ENCODE results near the gene PSENEN.

Gene PSENEN

DNA sequence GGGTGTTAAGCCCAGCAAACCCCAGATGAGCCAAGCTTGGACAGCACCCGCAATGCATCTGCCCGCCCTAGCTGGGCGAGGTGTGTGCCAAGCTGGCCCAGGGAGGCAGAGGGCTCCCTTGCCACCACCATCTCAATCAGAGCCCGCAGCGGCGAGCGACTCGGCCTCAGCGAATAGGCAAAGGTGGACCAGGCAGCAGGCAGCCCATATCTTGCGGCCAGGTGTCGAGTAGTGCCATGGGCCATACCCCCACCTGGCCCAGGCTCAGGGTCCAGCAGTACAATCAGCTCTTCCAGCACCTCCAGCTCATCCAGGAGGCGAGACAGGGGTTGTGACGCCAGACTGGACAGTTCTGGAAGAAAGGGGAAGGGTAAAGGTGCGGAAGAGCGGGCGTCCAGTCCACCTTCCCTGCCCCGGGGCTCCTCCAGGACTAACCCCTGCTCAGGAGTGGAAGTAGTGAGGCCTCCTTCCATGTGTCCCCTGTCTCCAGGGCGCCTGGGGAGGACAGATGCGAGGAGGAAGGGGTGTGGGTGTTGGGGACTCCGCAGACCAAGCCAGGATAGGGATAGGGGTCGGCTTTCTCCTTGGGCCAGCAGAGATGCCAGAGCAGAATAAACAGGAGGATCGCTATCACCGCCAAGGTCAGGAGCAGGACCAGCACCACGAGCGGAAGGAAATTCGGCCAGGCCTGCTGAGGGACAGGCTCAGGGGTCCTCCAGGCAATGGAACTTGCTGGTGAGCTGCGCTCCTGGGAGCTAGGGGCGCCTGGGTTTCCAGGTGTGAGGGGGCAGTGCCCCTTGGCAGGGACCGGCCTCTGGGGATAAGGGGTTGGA lies 6.0 kb upstream of the PSENEN start:
- no peak for FAIRE-seq
- TF ChIP-seq POLR2AphosphoS5 (IDR thresholded peaks at IDR 0.05; ENCODE audit: low read depth, low read length) (0 out of 2 replicates have a peak, but pooled peaks have one; percentile 7), PAX5 (IDR thresholded peaks at IDR 0.05; ENCODE audit: insufficient read depth, low read length, severe bottlenecking) (no peak)
- DNase-seq (ENCODE audit: insufficient read length, low spot score), result no peak

DNA sequence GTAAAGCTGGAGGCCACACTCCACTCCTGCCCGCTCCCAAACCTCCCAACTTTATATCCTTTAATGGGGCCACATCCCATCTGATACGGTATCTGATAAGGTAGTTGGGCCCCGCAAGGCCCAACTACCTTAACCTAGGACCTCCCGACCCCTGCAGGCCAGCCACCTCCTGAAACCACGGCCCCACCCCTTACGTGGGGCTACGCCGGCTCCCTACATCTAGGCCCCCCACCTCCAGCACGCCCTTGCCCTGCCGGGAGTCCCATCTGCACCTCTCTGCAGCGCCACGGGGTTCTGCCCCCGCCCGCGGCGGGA lies 5.4 kb upstream of the PSENEN start:
- FAIRE-seq (no peak), DNase-seq (ENCODE audit: insufficient read length, low spot score) (no peak)
- no peak for TF ChIP-seq POLR2A (IDR thresholded peaks at IDR 0.05; ENCODE audit: low read depth, low read length)
- no peak for TF ChIP-seq PAX5 (IDR thresholded peaks at IDR 0.05; ENCODE audit: insufficient read depth, low read length, severe bottlenecking)
- no peak for TF ChIP-seq SPI1 (IDR thresholded peaks at IDR 0.05; ENCODE audit: low read depth, low read length)

DNA sequence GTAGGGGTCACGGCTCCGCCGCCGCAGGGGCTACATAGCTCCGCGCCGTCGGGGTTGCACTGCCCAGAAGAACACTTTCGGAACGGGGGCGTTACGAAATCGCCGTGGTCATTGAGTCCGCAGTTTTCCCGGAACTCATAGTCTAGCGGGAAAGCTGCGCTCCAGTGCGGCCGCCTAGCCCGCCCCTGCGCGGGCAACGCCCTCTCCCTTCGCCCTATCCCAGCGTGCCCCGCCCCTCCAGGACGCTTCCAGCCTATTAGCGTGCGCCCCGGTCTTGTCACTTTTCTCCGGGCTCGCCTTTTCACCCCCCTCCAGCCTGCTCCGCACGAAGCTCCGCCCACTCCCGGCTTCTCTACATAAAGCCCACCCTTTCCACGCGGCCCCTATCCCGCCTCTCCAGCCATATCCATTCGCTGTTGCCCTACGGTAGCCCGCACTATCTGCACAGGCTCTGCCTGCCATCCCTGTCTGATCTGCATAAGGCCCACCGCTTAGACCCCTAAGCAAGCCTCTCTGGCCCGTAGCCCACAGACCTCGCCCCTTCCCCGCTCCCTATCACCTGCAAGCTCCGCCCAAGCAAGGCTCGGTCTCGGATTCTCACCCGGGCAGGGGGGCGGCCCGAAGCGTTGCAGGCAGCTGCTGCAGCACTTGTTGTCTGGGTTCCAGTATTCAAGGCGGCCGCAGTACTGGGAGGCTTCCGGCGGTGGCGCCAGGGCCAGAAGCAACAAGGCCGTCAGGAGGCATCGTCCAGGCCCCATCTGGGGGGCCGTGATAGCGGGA lies 4.8 kb upstream of the PSENEN start:
- TF ChIP-seq POU2F2 (IDR thresholded peaks at IDR 0.05; ENCODE audit: low read depth, low read length) (peak; percentile 59; the same call in 1 of the 2 replicates), POLR2A (IDR thresholded peaks at IDR 0.05; ENCODE audit: low read depth, low read length) (peak; percentile 75), PAX5 (IDR thresholded peaks at IDR 0.05; ENCODE audit: insufficient read depth, low read length, severe bottlenecking) (no peak), POLR2AphosphoS5 (IDR thresholded peaks at IDR 0.05; ENCODE audit: low read depth, low read length) (0 out of 2 replicates have a peak, but pooled peaks have one; percentile 36), SPI1 (IDR thresholded peaks at IDR 0.05; ENCODE audit: low read depth, low read length) (no peak), TAF1 (IDR thresholded peaks at IDR 0.05; ENCODE audit: low read depth, low read length) (peak; percentile 71)
- peak; percentile 91 for FAIRE-seq
- peak; percentile 99 for DNase-seq (ENCODE audit: insufficient read length, low spot score)

DNA sequence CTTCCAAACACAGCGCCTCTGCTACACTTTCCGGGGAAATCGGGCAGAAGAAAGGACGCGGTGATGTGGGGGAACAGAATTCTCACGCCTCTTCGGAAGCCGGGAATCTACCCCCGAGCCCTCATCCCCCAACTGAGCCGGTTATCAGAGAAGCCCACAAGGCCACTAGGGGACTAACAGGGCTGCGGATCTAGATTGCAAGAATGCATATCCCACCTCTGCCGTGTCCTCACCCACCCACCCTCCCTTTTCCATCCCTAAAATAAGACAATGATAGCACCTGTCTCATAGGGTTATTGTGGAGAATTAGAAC lies 4.3 kb upstream of the PSENEN start:
- no peak for FAIRE-seq
- TF ChIP-seq PAX5 (IDR thresholded peaks at IDR 0.05; ENCODE audit: insufficient read depth, low read length, severe bottlenecking) (no peak), POU2F2 (IDR thresholded peaks at IDR 0.05; ENCODE audit: low read depth, low read length) (no peak), SPI1 (IDR thresholded peaks at IDR 0.05; ENCODE audit: low read depth, low read length) (no peak), POLR2A (IDR thresholded peaks at IDR 0.05; ENCODE audit: low read depth, low read length) (no peak), POLR2AphosphoS5 (IDR thresholded peaks at IDR 0.05; ENCODE audit: low read depth, low read length) (no peak), TAF1 (IDR thresholded peaks at IDR 0.05; ENCODE audit: low read depth, low read length) (no peak)
- no peak for DNase-seq (ENCODE audit: insufficient read length, low spot score)

DNA sequence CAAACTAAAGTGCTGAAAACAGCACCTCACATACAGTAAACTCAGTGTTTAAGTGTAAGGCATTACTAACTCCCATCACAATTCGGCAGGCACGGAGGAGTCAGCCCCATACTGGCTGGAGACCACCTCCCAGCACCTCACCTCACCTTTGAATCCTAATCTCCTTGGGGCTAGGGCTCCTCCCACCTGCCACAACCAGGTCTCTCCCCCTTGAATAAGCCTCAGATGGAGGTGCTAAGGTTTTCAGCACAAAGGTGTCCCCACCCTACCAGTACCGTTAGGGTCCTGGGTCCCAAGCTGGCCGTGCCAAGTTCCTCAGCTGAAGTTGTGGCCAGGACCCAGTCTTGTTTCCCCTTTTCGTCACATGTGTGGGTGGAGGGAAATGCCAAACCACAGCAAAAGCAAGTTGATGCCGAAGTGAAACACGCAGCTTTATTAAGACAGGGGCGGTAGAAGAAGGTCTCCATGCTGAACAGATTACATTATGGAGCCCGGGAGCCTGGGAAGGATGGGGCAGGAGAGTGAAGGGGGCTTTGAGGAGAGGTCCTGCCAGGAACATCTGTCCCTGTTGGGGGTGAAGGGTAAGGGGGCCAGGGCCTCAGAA lies 3.2 kb upstream of the PSENEN start, which contains the start of gene IGFLR1:
Gene IGFLR1, minus strand, starts transcription at position 332 of the 604 bp plus-strand sequence. CDS start 1,272 bp downstream, outside the sequence.
- FAIRE-seq (peak; percentile 75), DNase-seq (ENCODE audit: insufficient read length, low spot score) (peak; percentile 49)
- TF ChIP-seq PAX5 (IDR thresholded peaks at IDR 0.05; ENCODE audit: insufficient read depth, low read length, severe bottlenecking) (no peak), POLR2A (IDR thresholded peaks at IDR 0.05; ENCODE audit: low read depth, low read length) (peak; percentile 96), TAF1 (IDR thresholded peaks at IDR 0.05; ENCODE audit: low read depth, low read length) (peak; percentile 86), POU2F2 (IDR thresholded peaks at IDR 0.05; ENCODE audit: low read depth, low read length) (peak; percentile 86), POLR2AphosphoS5 (IDR thresholded peaks at IDR 0.05; ENCODE audit: low read depth, low read length) (peak; percentile 97), SPI1 (IDR thresholded peaks at IDR 0.05; ENCODE audit: low read depth, low read length) (peak; percentile 78)

DNA sequence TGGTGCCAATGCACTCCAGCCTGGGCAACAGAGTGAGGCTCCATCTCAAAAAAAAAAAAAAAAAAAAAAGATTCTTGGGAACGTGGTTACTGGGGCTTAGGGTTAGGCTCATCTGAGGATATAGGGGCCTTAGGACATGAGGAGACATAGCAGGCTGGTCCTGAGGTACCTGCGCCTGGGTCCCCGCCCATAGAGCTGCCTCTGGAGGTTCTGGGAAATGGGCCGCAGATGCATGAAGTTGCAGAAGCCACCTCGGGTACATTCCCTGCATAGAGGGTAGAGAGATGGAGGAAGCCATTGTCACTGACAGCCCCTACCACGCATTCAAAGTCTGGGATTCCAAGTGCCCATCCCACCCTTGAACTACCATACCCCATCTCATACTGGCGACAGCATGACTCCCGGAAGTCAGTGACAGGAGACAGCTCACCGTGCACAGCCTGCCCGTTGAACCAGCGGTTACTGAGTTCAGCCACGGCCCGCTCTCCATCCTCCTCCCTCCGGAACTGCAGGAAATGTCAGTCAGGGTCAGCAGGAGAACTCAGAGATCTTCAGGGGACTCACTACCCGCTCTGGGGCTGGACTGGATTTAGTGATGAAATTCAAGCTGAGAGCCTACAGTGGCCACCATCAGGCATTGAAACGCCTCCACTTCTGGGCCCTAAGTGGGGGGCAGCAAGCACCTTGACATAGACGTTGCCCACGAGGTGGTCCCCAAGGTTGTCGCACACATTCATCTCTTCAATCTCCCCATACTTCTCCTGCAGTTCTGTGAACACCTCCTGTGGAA lies 1.6 kb upstream of the PSENEN start:
- no peak for DNase-seq (ENCODE audit: insufficient read length, low spot score)
- TF ChIP-seq POU2F2 (IDR thresholded peaks at IDR 0.05; ENCODE audit: low read depth, low read length), result no peak
- no peak for TF ChIP-seq POLR2A (IDR thresholded peaks at IDR 0.05; ENCODE audit: low read depth, low read length)
- no peak for TF ChIP-seq PAX5 (IDR thresholded peaks at IDR 0.05; ENCODE audit: insufficient read depth, low read length, severe bottlenecking)
- TF ChIP-seq POLR2AphosphoS5 (IDR thresholded peaks at IDR 0.05; ENCODE audit: low read depth, low read length), result no peak
- no peak for TF ChIP-seq SPI1 (IDR thresholded peaks at IDR 0.05; ENCODE audit: low read depth, low read length)
- FAIRE-seq, result no peak

DNA sequence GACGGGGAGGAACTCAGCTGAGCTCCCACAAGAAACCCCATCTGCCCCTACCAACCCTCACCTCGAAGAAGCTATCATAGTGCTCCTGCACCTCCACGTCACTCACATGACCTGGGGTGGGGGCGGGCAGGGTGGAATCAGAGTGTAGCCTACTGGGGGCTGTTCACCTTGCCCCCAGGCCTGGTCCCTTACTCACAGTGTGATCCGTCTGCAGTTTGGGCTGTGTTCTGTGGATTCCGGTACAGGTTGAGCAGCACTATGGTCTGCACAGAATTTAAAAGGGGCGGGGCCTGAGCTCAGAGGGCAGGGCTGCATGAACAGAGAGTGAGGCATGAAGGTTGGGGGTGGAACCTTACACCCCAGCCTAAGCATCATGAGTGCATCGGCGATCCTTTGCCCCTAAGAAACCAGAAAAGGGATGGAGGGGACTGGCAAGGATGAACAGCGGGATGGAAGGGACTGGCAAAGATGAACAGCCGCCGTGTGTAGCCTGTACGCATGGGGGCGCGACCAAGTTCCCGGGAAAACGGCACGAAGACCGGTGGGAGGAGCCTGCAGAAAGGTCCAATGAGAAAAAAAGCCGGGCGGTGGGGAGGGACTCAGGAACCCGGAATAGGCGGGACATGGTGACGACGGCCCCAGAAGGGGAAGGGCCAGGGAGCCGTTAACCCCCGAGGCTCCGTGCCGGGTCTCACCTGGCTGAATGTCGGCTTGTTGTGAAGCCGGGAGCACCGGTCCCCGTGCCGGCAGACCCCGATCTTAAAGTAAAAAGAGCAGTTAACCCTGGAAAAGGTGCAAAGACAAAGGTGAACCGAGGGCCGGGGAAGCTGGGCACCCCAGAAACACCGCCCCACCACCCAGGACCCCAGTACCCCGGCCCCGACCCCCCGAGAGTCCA lies 772 bp upstream of the PSENEN start:
- peak; percentile 87 for FAIRE-seq
- peak; percentile 47; the same call in 1 of the 2 replicates for TF ChIP-seq SPI1 (IDR thresholded peaks at IDR 0.05; ENCODE audit: low read depth, low read length)
- TF ChIP-seq PAX5 (IDR thresholded peaks at IDR 0.05; ENCODE audit: insufficient read depth, low read length, severe bottlenecking), result no peak
- TF ChIP-seq TAF1 (IDR thresholded peaks at IDR 0.05; ENCODE audit: low read depth, low read length), result peak; percentile 64; the same call in 1 of the 2 replicates
- TF ChIP-seq POLR2A (IDR thresholded peaks at IDR 0.05; ENCODE audit: low read depth, low read length), result peak; percentile 75
- peak; percentile 63; the same call in 1 of the 2 replicates for TF ChIP-seq POU2F2 (IDR thresholded peaks at IDR 0.05; ENCODE audit: low read depth, low read length)
- TF ChIP-seq POLR2AphosphoS5 (IDR thresholded peaks at IDR 0.05; ENCODE audit: low read depth, low read length), result peak; percentile 87
- DNase-seq (ENCODE audit: insufficient read length, low spot score), result peak; percentile 66

DNA sequence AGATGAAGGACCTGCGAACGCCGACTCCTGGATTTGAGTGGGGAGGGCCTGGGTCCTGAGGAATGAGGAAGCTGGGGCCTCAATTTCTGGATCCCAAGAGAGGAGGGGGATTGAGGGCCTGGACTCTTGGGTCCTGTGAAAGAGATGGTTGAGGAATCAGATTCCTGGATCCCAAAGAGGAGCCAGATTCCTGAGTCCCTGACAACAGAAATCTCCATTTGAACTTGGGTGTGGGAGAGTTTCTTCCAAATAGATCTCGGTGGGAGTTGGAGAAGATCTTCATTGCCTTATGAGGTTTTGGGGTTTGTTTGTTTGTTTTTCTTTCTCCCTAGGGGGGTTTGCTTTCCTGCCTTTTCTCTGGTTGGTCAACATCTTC lies 624 bp downstream of the PSENEN start:
- DNase-seq (ENCODE audit: insufficient read length, low spot score) (no peak), FAIRE-seq (no peak)
- TF ChIP-seq PAX5 (IDR thresholded peaks at IDR 0.05; ENCODE audit: insufficient read depth, low read length, severe bottlenecking), result no peak
- no peak for TF ChIP-seq SPI1 (IDR thresholded peaks at IDR 0.05; ENCODE audit: low read depth, low read length)
- no peak for TF ChIP-seq POLR2AphosphoS5 (IDR thresholded peaks at IDR 0.05; ENCODE audit: low read depth, low read length)
- no peak for TF ChIP-seq POLR2A (IDR thresholded peaks at IDR 0.05; ENCODE audit: low read depth, low read length)
- TF ChIP-seq TAF1 (IDR thresholded peaks at IDR 0.05; ENCODE audit: low read depth, low read length), result no peak
